HEK293T (cell line): Measurements from ENCODE around the gene NDE1.

Experiments used
- BHLHE40 ChIP-seq: fragments of 450-650 bp; IDR thresholded peaks from 2 replicates; pipeline ENCODE4 v1.6.1; 2016; ENCODE audit warnings: mild to moderate bottlenecking, moderate library complexity, borderline replicate concordance
- ELF4 ChIP-seq: fragments of 450-650 bp; IDR thresholded peaks from 2 replicates; pipeline ENCODE4 v1.6.1; 2017; ENCODE audit warnings: antibody characterized with exemption
- FOXM1 ChIP-seq: fragments of 450-650 bp; IDR thresholded peaks from 2 replicates; pipeline ENCODE4 v1.6.1; 2017; ENCODE audit warnings: mild to moderate bottlenecking, borderline replicate concordance
- HDGF ChIP-seq: fragments of 450-650 bp; IDR thresholded peaks from 2 replicates; pipeline ENCODE4 v1.6.1; 2017; ENCODE audit warnings: antibody characterized with exemption, borderline replicate concordance
- LEF1 ChIP-seq: fragments of 450-650 bp; IDR thresholded peaks from 2 replicates; pipeline ENCODE4 v1.6.1; 2017; ENCODE audit warnings: mild to moderate bottlenecking, borderline replicate concordance
- NFRKB ChIP-seq: fragments of 450-650 bp; IDR thresholded peaks from 2 replicates; pipeline ENCODE4 v1.6.1; 2016; ENCODE audit warnings: mild to moderate bottlenecking, moderate library complexity
- PKNOX1 ChIP-seq: fragments of 450-650 bp; IDR thresholded peaks from 2 replicates; pipeline ENCODE4 v1.6.1; 2016
- SP1 ChIP-seq: fragments of 450-650 bp; IDR thresholded peaks from 2 replicates; pipeline ENCODE4 v1.6.1; 2017

GRCh38 chr16:15715221-15715620 is 65.2 kb downstream of the NDE1 start:
- TF ChIP-seq SP1 (no peak), HDGF (no peak), BHLHE40 (no peak), NFRKB (no peak), ELF4 (no peak), LEF1 (no peak), PKNOX1 (no peak), FOXM1 (no peak)
